Panc1 (cell line): ENCODE data around the gene LRRN4CL.

ENCODE experiments used
- POLR2AphosphoS5 ChIP-seq: IDR thresholded peaks from 2 replicates; pipeline ENCODE4 v1.6.1; 2012; ENCODE audit warnings: mild to moderate bottlenecking, low read depth, low read length, moderate library complexity
- SIN3A ChIP-seq: IDR thresholded peaks from 2 replicates; pipeline ENCODE4 v1.6.1; 2012; ENCODE audit warnings: low read depth, mild to moderate bottlenecking, low read length, moderate library complexity, borderline replicate concordance; ENCODE audit not compliant: insufficient read depth
- TF ChIP-seq, protein P1 (sequence below): fragments of 450-650 bp; IDR thresholded peaks from 2 replicates; pipeline ENCODE4 v1.5.1; 2017; ENCODE audit warnings: mild to moderate bottlenecking

DNA sequence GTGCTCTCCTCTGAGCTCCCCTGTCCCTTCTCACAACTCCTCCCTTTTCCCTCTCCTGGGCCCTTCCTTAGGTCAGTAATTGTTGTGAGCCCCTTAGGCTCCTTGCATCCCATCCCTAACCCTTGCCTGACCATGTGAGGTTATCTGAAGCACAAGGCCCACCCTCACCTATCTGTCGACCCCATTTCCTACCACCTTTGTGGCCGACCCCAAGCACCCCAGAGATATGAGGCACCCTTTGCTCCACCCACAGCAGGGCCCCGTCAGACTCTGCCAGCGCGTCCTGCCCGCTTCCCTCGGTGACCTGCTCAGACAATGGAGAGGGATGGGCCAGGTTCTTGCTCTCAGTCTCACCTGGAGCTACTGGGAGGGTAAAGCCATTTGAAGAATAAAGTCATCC is 19.5 kb upstream of the LRRN4CL start:
- TF ChIP-seq, protein P1, sequence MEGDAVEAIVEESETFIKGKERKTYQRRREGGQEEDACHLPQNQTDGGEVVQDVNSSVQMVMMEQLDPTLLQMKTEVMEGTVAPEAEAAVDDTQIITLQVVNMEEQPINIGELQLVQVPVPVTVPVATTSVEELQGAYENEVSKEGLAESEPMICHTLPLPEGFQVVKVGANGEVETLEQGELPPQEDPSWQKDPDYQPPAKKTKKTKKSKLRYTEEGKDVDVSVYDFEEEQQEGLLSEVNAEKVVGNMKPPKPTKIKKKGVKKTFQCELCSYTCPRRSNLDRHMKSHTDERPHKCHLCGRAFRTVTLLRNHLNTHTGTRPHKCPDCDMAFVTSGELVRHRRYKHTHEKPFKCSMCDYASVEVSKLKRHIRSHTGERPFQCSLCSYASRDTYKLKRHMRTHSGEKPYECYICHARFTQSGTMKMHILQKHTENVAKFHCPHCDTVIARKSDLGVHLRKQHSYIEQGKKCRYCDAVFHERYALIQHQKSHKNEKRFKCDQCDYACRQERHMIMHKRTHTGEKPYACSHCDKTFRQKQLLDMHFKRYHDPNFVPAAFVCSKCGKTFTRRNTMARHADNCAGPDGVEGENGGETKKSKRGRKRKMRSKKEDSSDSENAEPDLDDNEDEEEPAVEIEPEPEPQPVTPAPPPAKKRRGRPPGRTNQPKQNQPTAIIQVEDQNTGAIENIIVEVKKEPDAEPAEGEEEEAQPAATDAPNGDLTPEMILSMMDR, result no peak
- TF ChIP-seq POLR2AphosphoS5 (no peak), SIN3A (no peak)
